Measurements from ENCODE around the gene NFAM1.

The NFAM1 gene

DNA sequence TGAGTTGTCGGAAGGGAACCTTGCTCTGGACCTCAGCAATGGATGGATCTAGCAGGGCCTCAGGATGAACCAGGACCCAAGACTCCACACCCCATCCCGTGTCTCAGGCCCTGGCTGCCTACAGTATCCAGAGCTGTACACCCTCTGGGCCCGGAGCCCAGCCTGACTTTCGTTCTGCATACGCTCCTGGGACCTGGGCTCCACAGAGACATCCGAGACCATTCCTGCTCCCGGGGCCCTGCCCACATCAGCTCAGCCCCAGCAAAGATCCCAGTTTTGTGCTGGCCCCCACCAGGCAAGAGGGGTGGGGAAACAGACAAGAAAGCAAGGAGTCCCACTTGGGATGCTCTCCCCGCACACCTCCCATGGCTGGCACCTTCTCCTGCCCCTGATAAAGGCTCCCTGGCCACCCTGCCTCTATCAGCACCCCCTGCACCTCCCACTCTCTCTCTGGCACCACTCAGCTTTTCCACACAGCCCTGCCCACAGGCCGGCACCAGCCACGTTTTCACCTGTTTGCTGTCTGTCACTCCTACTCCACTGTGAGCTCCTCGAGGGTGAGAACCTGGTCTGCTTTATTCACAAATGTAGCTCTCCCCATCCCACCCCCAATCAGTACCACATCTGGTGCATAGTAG, 97.2 kb downstream of the NFAM1 start:
- DNase-seq (ENCODE audit: low spot score), result no peak

DNA sequence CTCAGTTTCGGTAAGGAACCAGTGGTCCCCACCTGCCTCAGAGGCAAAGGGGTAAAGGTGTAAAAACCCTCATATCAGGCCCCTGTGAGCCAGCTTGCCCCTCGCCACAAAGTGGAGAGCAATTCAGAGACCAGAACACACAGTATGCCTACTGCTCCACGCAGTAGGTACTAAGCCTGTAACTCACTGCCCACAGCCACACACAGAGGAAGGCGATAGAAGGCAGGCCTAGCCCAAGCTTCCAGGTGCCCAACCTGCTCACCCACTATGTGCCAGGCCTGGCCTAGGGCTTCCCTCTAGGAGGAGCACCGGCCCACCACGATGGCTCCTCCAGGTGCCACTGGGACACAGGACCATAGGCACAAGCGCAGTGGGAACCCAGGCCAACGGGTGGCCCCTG, 98.7 kb downstream of the NFAM1 start:
- DNase-seq (ENCODE audit: low spot score), result no peak

DNA sequence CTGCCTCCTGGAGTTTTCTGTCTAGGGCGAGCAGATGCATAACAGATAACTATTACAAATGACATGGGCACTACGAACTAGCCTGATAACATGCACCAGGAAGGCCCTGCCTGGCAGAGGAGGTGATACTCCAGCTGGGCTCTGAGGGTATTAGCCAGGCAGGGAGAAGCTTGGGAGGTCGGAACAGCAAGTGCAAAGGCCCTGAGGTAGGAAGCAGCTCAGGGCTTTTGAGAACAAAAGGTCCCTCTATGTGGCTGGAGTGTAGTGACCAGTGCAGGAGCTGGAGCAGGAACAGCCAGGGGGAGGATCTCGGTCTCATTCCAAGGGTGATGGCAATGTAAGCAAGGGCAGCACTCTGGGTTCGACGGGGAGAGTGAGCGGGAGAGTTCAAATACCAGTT, 100.1 kb downstream of the NFAM1 start:
- no peak for DNase-seq (ENCODE audit: low spot score)

DNA sequence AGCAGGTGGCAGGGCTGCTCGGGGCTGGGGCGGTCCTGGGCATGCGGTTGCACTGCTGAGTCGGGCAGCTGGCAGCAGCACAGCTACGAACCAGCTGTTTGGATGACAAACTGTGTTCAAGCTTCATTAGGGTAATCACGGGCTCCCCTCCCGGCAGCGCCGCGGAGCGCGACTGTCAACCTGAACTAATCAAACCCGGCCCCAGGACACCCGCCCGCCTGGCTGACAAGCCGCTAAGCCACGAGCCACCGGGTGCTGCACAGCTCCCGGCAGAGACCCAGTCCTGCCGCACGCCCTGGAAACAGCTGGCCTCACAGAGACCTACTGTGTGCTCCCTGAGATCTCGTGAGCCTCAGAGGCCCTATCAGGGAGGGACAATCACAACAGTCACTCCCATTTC, 101.2 kb downstream of the NFAM1 start:
- no peak for DNase-seq (ENCODE audit: low spot score)

Data from SW480 (cell line).